Progenitor cell of endocrine pancreas (in vitro differentiated cells): ENCODE data around the gene FBXL7. TPM values are rescaled to one million over a fixed set of nuclear protein-coding genes. Genes with fewer than 3 reads are reported as not detected.

Experiments used
- DNase-seq: peaks from one replicate; pipeline ENCODE4 v3.0.0; 2021; ENCODE audit warnings: low spot score; ENCODE audit not compliant: unreplicated experiment
- H3K27ac Mint-ChIP-seq: 2 replicates; pipeline ENCODE4 v1.8.0; 2021; ENCODE audit warnings: mild to moderate bottlenecking, moderate library complexity, mixed read lengths
- H3K27me3 Mint-ChIP-seq: 2 replicates; pipeline ENCODE4 v1.8.0; 2021; ENCODE audit warnings: mixed read lengths
- H3K36me3 Mint-ChIP-seq: 2 replicates; pipeline ENCODE4 v1.8.0; 2022; ENCODE audit warnings: mixed read lengths; ENCODE audit not compliant: insufficient read depth
- H3K4me1 Mint-ChIP-seq: 2 replicates; pipeline ENCODE4 v1.8.0; 2021; ENCODE audit warnings: low read depth, mixed read lengths
- H3K4me3 Mint-ChIP-seq: 2 replicates; pipeline ENCODE4 v1.8.0; 2021; ENCODE audit warnings: low read depth, mild to moderate bottlenecking, moderate library complexity, mixed read lengths
- H3K9me3 Mint-ChIP-seq: 2 replicates; pipeline ENCODE4 v1.8.0; 2021; ENCODE audit warnings: low read depth, mixed read lengths
- CTCF ChIP-seq: fragments of 200-600 bp; sonication (generic); IDR thresholded peaks from one replicate; pipeline ENCODE4 v1.5.0; 2021; ENCODE audit warnings: antibody characterized with exemption, mild to moderate bottlenecking; ENCODE audit not compliant: unreplicated experiment
- total RNA-seq: library from RNA; stranded (reverse); gene quantifications from 2 replicates; pipeline ENCODE4 v1.2.1, GENCODE V29; 2021

The FBXL7 gene
- total RNA-seq, 1 donor from 2014 or later, result 15.4 TPM

DNA sequence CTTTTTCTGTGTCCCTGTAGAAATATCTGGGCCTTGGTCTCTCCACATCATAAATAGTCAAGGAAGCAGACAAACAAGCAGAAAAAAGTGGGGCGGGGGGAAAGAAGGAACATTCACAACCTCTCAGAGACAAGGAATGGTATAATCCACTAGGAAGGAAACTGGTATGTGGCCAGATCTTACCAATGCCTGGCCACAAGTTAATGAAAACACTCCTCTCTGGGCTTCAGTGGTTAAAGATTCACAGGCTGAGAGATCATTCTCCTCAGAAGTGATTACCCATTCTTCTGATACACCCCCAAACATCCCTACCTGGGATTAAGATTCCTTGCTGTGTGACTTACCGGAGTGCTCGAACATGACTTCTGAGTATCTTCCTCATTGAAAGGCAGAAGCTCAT lies 389.0 kb downstream of the FBXL7 start:
- no peak overlapping the region for H3K4me3 Mint-ChIP-seq

GRCh38 chr5:15893866-15894265 lies 393.9 kb downstream of the FBXL7 start:
- no peak for DNase-seq
- Mint-ChIP-seq H3K9me3 (no peaks in the 10 kb centered on the region), H3K4me3 (no peak overlapping the region), H3K4me1 (no peaks in the 10 kb centered on the region), H3K27ac (no peak overlapping the region), H3K27me3 (no peaks in the 10 kb centered on the region), H3K36me3 (no peaks in the 10 kb centered on the region)
- no peak for TF ChIP-seq CTCF

More for the DNA sequence above, 389.0 kb downstream of the FBXL7 start:
- Mint-ChIP-seq H3K36me3 (no peaks in the 10 kb centered on the region), H3K27ac (no peak overlapping the region), H3K9me3 (no peaks in the 10 kb centered on the region), H3K4me1 (no peaks in the 10 kb centered on the region), H3K27me3 (no peaks in the 10 kb centered on the region)
- no peak for TF ChIP-seq CTCF
- DNase-seq, result no peak

DNA sequence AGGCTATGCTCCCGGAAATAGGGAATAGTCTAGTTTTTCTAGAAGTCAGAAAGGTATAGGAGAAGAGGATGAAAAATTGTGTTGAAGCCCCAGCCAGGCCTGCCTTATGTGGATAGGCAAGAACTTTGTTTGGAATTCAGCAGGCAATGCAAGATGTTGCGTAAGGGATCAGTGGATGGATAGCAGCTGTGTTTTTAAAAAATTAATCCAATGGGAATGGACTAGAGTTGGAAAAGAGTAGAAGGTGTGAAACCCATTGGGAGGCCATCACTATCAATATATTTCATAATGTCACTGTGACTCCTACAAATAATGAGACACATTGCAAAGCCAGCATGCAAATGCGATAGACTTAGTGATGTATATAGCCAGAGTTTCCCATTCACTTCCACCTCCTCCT lies 397.7 kb downstream of the FBXL7 start:
- Mint-ChIP-seq H3K9me3 (no peaks in the 10 kb centered on the region), H3K4me1 (no peaks in the 10 kb centered on the region), H3K4me3 (no peak overlapping the region), H3K36me3 (no peaks in the 10 kb centered on the region), H3K27ac (no peak overlapping the region), H3K27me3 (no peaks in the 10 kb centered on the region)
- DNase-seq, result no peak
- TF ChIP-seq CTCF, result no peak

- no peak for TF ChIP-seq CTCF
- Mint-ChIP-seq H3K4me3 (no peak overlapping the region), H3K4me1 (no peaks in the 10 kb centered on the region), H3K27ac (no peak overlapping the region), H3K9me3 (no peaks in the 10 kb centered on the region), H3K36me3 (no peaks in the 10 kb centered on the region), H3K27me3 (no peaks in the 10 kb centered on the region)
- no peak for DNase-seq
Measured at GRCh38 chr5:15898641-15899040, 398.7 kb downstream of the FBXL7 start.

DNA sequence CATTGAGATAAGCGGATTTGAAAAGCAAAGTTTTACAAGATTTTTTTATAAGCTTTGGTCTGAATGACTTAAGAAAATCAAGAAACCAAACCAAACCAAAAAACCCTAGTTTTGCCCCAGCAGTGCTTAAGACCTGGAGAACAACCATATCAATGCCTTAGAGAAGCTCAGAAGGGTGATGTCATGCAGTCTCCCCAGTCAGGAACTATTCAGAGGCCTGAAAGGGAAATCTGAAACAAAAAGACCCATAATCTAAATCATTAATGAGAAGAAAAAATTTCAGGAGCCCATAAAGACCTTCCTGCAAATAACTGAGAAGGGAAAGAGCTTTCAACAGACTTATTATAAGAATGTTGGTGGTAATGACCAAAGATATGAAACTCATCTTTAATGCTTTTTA lies 399.5 kb downstream of the FBXL7 start:
- no peak overlapping the region for H3K4me3 Mint-ChIP-seq
- TF ChIP-seq CTCF, result no peak
- no peak overlapping the region for H3K27ac Mint-ChIP-seq
- DNase-seq, result no peak
- no peaks in the 10 kb centered on the region for H3K36me3 Mint-ChIP-seq
- no peaks in the 10 kb centered on the region for H3K4me1 Mint-ChIP-seq
- no peaks in the 10 kb centered on the region for H3K27me3 Mint-ChIP-seq
- H3K9me3 Mint-ChIP-seq, result no peaks in the 10 kb centered on the region
